Calu3 (cell line): Measurements from ENCODE around the gene WT1. TPM values are rescaled to one million over a fixed set of nuclear protein-coding genes. Genes with fewer than 3 reads are reported as not detected.

Experiments
- BruUV-seq: library from RNA; stranded (reverse); fragments of 400-500 nt; replicated peaks from 2 replicates; lab custom pipeline; 2021; lab: Mats Ljungman, UMichigan
- CTCF ChIA-PET: fragments of 300-600 bp; sonication (Branson Sonifier 250); formaldehyde crosslinking; loops from one replicate; lab custom pipeline; 2022; ENCODE audit warnings: antibody characterized with exemption; lab: Charles Lee
- DNase-seq: peaks from one replicate; pipeline ENCODE4 v3.0.0; 2022
- H3K27ac Mint-ChIP-seq: one replicate; pipeline ENCODE4 v1.8.0; 2022; ENCODE audit warnings: mixed read lengths; ENCODE audit not compliant: unreplicated experiment
- H3K27me3 Mint-ChIP-seq: one replicate; pipeline ENCODE4 v1.8.0; 2022; ENCODE audit warnings: mixed read lengths; ENCODE audit not compliant: unreplicated experiment
- H3K36me3 Mint-ChIP-seq: one replicate; pipeline ENCODE4 v1.8.0; 2022; ENCODE audit warnings: mild to moderate bottlenecking, moderate library complexity, mixed read lengths; ENCODE audit not compliant: insufficient read depth, unreplicated experiment
- H3K4me1 Mint-ChIP-seq: one replicate; pipeline ENCODE4 v1.8.0; 2022; ENCODE audit warnings: mild to moderate bottlenecking, low read depth, mixed read lengths; ENCODE audit not compliant: unreplicated experiment
- H3K4me3 Mint-ChIP-seq: one replicate; pipeline ENCODE4 v1.8.0; 2022; ENCODE audit warnings: mild to moderate bottlenecking, low read depth, moderate library complexity, mixed read lengths; ENCODE audit not compliant: unreplicated experiment
- H3K9me3 Mint-ChIP-seq: one replicate; pipeline ENCODE4 v1.8.0; 2022; ENCODE audit warnings: low read depth, mixed read lengths; ENCODE audit not compliant: unreplicated experiment
- CTCF ChIP-seq: fragments of 200-600 bp; IDR thresholded peaks from one replicate; pipeline ENCODE4 v1.8.0; 2022; ENCODE audit warnings: antibody characterized with exemption; ENCODE audit not compliant: unreplicated experiment
- intact Hi-C: fragments of 100-400 bp; cut with micrococcal nuclease; formaldehyde crosslinking; loops from one replicate; pipeline ENCODE4 v1.10.0; 2022; ENCODE audit not compliant: unreplicated experiment
- total RNA-seq: library from RNA; stranded (reverse); gene quantifications from 2 replicates; pipeline ENCODE4 v1.2.3, GENCODE V29; 2022

The WT1 gene
- total RNA-seq, 1 experiment from 2014 or later: not detected

DNA sequence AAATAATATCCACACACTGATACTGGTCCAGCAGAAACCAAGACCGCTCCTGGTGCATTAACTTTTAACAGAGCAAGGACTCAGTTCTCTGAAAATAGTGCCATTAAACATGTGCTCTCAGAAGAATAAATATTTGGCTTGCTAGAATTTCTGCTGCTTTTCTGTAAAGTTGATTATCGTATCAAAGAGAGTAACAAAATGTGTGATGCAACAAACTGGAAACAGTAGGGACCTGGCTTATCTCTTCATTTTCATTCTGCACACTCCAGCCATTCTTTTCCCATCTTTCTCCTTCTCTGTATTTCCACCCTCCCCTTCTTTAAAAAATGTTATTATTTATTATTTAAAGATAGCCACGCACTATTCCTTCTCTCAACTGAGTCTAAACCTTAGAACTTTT, 43.9 kb downstream of the WT1 start:
- intact Hi-C loops: no loop called here
- Mint-ChIP-seq H3K36me3 (no peaks in the 10 kb centered on the region), H3K27ac (no peak overlapping the region), H3K4me3 (no peak overlapping the region), H3K4me1 (no peaks in the 10 kb centered on the region), H3K9me3 (no peaks in the 10 kb centered on the region), H3K27me3 (peaks cover 95% of the 10 kb centered on the region)
- no TSS peak for BruUV-seq
- CTCF ChIA-PET: no interaction called here
- DNase-seq: no peak
- TF ChIP-seq CTCF: no peak

DNA sequence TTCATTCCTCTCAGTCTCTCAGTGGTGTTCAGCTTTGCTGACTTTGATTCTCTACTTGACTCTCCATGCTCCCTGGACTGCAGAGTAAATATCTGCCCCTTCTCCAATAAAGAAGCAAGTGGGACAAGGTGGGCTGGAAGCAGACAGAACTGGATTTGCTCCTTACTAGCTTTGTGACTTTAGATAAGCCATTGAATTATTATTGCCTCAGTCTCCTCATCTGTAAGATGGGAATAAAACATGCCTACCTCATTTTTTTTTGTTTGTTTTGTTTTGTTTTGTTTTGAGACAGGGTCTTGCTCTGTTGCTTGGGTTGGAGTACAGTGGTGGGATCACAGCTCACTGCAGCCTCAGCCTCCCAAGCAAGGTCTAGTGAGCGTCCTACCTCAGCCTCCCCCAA, 44.6 kb downstream of the WT1 start:
- CTCF ChIA-PET: no interaction called here
- intact Hi-C loops: no loop called here
- H3K27me3 Mint-ChIP-seq: peaks cover 95% of the 10 kb centered on the region

GRCh38 chr11:32388871-32389770, 46.2 kb downstream of the WT1 start:
- Mint-ChIP-seq H3K9me3 (no peaks in the 10 kb centered on the region), H3K27me3 (peaks cover 95% of the 10 kb centered on the region), H3K4me3 (no peak overlapping the region), H3K36me3 (no peaks in the 10 kb centered on the region), H3K27ac (no peak overlapping the region), H3K4me1 (no peaks in the 10 kb centered on the region)
- intact Hi-C loops: no loop called here
- CTCF ChIA-PET: no interaction called here
- no peak for TF ChIP-seq CTCF
- DNase-seq: no peak
- BruUV-seq: no TSS peak

More for the DNA sequence above, 44.6 kb downstream of the WT1 start:
- no peaks in the 10 kb centered on the region for H3K4me1 Mint-ChIP-seq
- H3K36me3 Mint-ChIP-seq: no peaks in the 10 kb centered on the region
- no peak overlapping the region for H3K27ac Mint-ChIP-seq
- H3K9me3 Mint-ChIP-seq: no peaks in the 10 kb centered on the region
- no peak for TF ChIP-seq CTCF
- no TSS peak for BruUV-seq
- no peak overlapping the region for H3K4me3 Mint-ChIP-seq
- DNase-seq: no peak

GRCh38 chr11:32388365-32388764, 47.0 kb downstream of the WT1 start:
- no peak overlapping the region for H3K27ac Mint-ChIP-seq
- no peak for TF ChIP-seq CTCF
- CTCF ChIA-PET: no interaction called here
- intact Hi-C loops: no loop called here
- H3K9me3 Mint-ChIP-seq: no peaks in the 10 kb centered on the region
- no TSS peak for BruUV-seq
- H3K36me3 Mint-ChIP-seq: no peaks in the 10 kb centered on the region
- H3K27me3 Mint-ChIP-seq: peaks cover 95% of the 10 kb centered on the region
- no peak overlapping the region for H3K4me3 Mint-ChIP-seq
- no peak for DNase-seq
- no peaks in the 10 kb centered on the region for H3K4me1 Mint-ChIP-seq
